Mesenteric fat pad (tissue), 1 donor: ENCODE results near the gene TSEN54. TPM values are rescaled to one million over a fixed set of nuclear protein-coding genes. Genes with fewer than 3 reads are reported as not detected.
"Not testable (repeated sequence)": the region's sequence is repeated elsewhere in the genome, so short reads cannot be mapped to it uniquely, and the experiment has no call there.

ENCODE experiments used
- DNase-seq: peaks from one replicate; pipeline ENCODE4 v3.0.0-alpha.2; 2020; ENCODE audit warnings: low spot score
- total RNA-seq: library from RNA; stranded (reverse); fragmentation: NEBNext Ultra II Directional; extraction: Animal tissue kit (Norgen Biotek cat#: 25700); gene quantifications from one replicate; pipeline ENCODE4 v1.2.1, GENCODE V29; 2021
- donor health status: DM: yes; HTN: yes; CAD: no.

The TSEN54 gene
- total RNA-seq, 1 donor from 2014 or later: 13.7 TPM

DNA sequence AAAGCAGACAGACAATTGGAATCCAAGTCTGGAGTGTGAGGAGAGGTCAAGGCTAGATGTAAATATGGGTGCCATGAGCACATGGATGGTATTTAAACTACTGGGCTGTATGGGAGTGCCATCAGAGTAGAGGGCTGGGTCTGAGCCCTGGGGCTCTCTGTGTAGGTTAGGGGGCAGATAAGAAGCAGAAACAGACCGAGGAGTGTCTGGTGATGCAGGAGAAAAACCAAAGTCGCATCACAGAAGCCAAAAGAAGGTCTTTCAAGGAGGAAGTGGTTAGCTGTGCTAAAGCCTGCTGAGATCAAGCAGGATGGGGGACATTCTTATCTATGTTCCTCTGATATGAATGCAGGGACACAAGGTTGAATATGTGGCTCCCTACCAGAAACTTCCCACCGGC is 1.9 kb downstream of the TSEN54 start:
- DNase-seq: no peak

DNA sequence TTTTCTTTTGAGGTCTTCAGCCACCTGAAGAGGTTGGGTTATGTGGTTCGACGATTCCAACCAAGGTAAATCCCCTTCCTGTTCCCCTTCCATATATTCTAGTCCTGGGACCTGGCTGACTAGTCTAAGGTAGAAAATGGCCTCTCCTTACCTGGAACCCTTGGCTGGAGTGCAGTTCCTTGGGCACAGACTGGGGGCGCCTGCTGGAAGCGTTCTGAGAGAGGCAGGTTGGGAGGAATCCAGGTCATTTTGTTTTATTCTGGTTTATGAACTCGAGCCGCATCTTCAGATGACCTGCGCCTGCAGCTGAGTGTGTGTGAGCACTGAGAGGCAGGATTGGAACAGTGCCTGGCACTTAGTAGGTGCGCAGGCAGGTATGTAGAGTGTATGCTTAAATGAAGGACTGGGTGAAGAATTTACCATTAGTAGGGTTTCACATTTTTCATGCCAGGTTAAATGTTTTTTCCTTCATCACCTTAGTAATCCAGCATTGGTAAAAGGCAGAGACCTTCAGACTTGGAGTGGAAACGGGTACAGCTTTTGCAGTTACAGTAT is 2.7 kb downstream of the TSEN54 start:
- no peak for DNase-seq

DNA sequence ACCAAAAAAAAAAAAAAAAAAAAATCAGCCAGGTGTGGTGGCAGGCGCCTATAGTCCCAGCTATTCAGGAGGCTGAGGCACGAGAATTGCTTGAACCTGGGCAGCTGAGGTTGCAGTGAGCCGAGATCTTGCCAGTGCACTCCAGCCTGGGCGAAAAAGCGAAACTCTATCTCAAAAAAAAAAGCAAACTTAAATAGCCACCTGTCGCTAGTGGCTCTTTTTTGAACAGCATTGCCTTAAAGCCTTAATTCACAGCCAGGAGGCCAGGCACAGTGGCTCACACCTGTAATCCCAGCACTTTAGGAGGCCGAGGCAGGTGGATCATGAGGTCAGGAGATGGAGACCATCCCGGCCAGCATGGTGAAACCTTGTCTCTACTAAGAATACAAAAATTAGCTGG is 4.1 kb downstream of the TSEN54 start:
- DNase-seq: not testable (repeated sequence)

DNA sequence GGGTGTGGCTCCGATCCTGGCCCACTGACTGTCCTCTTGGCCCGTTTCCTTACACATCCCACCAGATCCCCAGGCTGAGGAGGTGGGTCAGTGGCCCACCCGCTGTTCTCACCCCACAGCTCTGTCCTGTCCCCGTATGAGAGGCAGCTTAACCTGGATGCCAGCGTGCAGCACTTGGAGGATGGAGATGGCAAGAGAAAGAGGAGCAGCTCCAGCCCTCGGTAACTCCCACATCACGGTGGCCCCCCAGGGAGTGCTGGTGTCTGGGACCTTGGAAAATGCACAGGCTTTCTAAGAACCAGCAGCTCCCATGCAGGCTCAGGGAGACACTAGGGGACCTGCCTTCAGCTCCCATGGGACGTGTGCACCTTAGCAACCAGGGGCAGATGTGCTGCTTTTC is 5.0 kb downstream of the TSEN54 start:
- no peak for DNase-seq

DNA sequence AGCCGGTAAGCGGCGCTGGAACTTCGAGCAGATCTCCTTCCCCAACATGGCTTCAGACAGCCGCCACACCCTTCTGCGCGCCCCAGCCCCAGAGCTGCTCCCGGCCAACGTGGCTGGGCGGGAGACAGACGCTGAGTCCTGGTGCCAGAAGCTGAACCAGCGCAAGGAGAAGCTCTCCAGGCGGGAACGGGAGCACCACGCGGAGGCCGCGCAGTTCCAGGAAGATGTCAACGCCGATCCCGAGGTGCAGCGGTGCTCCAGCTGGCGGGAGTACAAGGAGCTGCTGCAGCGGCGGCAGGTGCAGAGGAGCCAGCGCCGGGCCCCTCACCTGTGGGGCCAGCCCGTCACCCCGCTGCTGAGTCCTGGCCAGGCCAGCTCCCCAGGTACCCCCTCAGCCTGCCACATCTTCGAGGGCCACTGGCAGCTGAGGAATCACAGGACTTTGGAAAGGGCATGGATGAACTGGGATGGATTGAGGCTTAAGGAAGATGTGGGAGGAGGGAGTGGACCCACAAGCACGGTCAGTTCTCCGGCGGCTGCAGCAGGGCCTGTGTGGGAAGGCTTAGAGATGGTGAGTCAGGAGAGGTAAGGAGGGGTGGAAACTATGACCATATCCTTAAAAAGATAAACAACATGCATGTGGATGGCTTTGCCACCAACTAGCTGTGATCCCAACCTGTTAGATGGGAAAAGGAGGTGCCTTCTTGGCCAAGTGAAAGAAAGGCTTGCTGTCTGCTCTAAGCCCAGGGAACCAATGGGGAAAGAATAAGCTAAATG is 5.8 kb downstream of the TSEN54 start:
- DNase-seq: no peak

DNA sequence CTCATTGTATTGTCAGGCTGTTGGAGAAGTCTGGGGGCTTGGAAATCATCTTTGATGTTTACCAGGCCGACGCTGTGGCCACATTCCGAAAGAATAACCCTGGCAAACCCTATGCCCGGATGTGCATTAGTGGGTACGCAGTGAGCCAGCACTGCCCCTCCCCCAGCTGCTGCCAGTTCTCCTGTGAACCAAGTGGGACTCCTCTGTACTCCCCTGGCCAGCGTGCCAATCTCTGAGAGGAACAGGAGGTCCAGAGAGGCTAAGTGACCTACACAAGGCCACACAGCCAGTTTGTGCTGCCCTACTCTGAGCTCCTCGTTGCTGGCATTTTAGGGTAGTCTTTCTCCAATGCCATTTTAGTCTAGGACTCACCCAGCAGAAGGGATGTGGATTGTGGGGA is 7.3 kb downstream of the TSEN54 start:
- no peak for DNase-seq

DNA sequence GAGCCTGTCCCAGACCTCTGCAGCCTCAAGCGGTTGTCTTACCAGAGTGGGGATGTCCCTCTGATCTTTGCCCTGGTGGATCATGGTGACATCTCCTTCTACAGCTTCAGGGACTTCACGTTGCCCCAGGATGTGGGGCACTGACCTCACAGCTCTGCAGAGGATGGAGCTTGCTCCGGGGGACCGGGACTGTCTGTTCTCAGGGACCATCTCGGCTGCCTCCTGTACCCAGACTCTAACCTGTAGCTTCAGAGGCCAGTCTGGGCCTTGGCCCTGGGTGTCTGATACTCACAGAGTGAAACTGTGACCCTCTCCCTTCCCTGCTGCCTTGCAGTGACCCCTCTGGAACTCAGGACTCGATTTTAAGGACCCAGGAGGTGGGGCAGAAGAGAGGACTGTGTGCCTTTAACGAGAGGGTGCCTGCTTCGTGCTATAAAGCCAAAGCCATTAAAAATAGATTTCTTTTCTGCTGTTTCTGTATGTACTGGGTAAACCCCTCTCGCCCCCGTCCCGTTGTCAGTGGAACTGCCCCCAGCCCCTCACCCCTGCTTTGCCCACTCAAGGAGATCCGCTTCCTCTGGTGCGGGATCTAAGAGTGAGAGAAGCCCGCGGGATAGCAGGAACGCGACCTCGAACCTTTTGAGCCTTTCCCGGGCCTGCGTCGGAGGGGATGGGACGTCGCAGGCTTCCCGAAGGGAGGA is 8.1 kb downstream of the TSEN54 start:
- no peak for DNase-seq

DNA sequence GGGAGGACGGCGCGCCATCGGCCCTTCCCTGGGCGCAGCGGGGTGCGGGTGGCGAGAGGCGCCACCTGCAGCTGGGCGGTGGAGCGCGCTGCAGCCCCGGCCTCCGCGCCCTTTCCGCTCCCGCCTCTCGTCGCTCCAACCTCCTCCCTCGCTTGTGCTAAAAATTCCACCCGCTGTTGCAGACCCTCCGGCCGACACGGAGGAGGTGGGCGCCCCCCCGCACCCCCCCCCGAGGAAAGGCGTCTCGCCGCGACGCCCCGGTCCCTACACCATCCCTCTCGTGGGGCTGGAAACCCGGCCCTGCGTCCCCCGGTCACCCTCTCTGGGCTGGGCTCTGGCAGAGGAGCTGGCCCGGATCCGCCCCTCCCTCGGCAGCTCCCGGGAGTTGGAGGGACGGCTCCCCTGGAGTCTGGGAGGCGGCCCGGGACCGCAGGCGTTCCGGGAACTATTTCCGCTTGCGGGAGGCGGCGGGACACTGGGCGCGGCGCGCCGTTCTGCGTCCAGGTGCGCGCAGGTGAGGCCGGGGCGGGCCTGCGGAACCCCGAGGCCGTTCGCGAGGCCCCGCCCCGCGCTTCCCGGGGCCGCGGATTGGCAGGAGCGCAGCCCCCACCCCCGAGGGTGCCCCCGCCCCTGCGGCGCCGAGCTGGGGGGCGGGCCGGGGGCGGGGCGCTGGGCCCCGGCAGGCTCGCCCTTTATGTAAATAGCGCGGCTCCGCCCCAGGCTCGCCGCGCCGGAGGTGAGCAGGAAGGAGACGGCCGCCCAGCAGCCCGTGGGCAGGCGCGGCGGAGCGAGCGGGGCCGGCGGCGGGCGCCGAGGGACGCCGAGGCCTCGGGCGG is 8.9 kb downstream of the TSEN54 start, which contains the start of gene LLGL2:
TSS of gene LLGL2 (plus strand) at position 728 of the 836 bp plus-strand sequence. CDS start 17,730 bp downstream, outside the sequence.
- no peak for DNase-seq

DNA sequence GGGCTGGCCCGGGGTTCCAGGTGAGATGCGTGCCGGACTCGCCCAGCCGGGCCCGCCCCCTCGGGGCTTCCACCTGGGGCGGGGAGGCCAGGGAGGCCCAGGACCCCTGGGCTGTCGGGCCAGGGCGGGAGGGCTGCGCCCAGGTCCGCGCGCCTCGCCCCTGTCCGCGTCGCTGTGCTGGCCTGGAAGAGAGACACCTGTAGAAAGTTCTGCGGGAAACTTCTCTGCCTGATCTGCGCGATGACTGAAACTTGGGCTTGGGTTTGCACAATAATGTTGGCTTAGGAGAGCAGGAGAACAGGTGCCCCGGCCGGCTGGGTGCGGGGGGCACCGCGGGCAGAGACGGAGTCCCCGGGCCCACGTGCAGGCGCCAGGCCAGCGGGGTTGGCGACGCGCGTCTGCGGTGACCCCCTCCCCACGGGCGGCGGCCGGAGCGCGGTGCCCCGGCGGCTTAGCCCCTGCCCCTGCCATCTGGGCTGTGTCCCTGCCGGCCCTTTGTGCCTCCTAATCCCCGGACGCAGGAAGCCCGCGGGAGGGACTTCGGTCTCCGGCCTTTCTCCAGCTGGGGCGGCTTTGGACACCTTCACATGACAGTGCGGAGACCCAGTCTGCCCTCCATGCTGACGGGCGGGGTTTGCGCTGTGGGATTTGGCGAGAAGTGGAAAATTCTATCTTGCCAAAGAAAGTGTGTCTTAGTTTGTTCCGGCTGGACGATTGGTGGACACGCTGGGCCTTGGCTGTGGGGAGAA is 9.7 kb downstream of the TSEN54 start:
- no peak for DNase-seq

DNA sequence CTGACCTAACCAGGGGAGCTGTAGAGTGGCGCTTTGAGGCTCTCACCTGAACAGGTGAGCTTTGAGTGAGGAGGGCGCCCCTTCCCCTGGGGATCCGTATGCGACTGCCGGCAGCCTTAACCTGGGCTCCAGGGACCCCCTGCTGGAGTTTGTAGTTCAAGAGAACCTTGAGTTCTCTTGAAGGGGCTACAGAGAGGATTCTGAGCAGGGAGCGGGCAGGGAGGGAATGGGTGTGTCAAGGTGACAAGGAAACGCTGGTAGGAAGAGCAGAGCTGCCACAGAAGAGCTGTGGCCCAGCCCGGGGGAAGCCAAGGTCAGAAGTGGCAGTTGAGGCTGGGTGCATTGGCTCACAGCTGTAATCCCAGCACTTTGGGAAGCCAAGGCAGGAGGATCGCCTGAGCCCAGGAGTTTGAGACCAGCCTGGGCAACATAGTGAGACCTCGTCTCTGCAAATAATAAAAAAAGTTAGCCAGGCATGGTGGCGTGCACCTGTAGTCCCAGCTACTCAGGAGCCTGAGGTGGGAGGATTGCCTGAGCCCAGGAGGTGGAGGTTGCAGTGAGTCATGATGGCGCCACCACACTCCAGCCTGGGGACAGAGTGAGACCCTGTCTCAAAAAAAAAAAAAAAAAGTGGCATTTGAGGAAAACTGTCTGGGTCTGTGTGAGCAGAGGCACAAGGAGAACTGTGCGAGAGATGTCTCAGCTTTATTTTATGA is 10.4 kb downstream of the TSEN54 start:
- DNase-seq: no peak

DNA sequence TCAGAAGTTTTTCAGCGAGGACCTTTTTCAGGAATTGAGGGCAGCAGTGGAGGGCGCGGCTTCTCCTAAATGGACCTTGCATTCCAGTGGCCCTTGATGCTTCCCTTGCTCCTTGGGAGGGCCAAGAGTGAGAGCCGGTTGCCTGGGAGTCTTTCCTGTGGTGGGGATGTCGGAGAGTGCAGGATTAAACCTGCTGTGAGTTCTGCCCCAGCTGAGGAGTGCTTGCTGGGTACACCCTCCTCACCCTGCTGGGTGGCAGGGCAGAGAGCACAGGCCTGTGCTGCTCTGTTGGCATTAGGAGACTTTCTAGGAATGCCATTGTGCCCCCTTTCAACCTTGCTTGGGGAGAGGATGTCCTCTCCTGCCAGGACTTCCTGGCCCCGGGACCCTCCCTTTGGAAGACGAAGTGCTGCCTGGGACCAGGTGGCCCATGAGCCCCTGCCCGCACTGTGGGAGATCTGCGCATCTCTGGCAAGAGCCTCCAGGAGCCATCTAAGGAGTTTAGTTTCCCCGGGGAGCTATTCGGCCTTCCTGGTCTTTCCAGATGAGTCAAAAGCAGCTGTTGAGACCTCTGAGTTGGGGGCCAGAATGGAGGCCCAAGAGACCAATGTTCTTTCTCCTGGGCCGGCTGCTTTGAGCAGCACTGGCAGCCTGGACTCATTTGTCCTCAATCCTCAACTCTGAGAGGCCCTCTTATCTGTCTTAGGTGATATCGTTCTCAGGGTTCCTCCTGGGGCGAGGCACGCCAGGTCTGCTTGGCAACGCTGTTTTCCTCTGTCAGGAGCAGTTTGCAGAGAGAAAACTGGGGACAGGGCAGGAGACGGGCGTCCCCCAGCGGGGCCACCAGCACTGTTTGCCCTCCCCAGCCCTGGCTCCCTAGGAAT is 14.8 kb downstream of the TSEN54 start:
- DNase-seq: no peak

DNA sequence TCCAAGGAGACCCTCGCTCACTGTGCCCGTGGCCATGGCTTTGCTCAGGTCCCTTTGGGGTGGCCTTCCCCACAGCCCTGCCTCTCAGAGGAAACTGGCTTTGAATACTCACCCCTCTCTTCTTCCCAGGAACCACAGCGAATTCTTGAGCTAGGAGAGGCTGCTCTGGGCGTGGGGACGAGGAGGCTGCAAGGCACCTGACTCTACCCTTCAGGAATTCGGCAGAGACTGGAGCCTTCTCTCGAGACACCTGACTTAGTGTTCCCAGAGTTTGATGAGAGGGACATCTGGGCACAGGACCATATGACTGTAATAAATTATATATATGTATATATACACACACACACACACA is 15.4 kb downstream of the TSEN54 start:
- DNase-seq: no peak

DNA sequence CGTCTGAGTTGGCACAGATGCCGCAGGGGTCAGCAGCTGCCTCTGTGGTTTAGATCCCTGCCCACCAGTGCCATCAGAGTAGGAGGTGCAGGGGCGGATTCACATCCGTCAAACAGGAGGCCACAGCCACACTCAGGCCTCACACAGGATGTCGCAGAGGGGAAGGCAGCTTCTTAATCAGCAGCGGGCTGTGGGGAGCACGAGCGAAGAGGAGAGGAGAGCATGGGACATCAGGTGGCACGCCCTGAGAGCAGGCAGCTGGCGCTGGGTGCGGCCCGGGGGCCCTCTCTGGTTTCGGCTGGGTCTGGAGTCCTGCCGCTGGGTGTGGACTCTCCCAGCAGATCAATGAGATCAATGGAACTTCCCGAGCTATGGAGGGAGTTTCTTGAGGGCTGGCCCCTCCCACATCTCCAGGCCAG is 18.8 kb downstream of the TSEN54 start:
- no peak for DNase-seq

DNA sequence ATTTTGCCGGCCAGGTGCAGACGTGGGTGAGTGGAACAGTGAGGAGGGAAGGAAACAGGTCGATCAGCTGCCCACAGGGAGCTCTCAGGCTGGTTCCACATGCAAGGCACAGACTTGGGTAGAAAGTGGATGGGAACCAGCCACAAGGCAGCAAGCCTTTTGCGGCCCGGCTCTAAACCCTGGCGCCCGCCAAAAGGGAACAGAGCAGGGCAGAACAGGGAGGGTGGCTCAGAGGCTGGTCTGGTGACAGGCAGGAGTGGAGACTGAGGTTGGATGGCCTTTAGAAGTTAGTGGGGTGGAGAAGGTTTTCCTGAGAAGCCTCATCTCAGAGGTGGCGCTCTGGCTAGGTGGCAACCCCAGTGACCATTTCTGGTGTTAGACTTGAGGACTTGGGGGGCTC is 19.5 kb downstream of the TSEN54 start:
- DNase-seq: no peak

DNA sequence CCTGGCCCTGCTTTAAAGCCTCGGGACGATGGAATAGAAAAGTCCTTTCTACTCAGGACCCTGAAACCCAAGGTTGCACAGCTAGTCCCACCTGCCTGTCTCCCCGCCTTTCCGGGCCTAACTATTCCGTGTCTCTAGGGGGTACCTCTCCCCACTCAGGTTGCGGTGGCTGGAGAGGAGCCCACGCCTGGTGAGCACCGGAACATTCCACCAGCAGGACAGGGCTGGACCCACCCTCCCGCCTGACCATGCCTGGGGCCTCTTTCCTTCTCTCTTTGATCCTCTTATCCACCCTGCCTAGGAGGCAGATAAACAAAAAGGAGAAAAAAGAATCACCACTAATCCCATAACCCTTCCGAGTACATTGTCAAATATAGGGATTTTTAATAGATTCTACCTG is 20.0 kb downstream of the TSEN54 start:
- no peak for DNase-seq

DNA sequence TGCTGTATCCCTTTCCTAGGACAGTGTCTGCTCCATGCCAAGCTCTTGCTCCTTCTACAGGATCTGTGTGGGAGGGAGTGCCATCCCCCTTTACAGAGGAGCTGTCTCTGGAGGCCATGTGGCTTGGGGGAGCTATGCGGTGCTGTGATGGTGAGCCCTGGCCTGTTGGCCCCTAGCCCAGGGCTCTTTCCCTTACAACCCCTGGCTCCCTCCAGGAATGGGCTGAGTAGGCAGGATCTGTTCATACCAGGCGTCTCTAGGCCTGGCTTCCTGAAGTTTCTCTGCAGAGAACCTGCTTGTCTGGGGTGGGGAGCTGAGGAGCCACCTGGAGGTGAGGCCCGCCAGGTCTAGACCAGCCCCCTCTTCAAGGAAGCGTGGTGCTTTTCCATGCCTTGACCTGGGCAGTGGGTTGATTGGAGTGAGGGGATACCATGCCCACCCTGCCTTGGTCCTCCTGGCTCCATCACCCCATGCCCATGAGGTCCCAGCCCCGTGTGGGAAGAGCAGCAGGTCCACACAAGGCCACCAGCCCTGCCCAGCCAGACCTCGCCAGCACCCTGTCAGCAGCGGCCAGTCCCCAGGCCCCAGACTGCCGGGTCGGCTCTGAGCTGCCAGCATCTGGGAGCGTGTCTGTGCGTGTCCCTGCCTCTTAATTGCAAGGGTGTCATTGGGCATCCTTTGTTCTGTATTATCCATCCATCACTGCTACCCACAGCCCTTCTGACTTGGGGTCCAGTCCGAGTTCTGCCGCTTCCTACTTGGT is 23.8 kb downstream of the TSEN54 start:
- DNase-seq: no peak

DNA sequence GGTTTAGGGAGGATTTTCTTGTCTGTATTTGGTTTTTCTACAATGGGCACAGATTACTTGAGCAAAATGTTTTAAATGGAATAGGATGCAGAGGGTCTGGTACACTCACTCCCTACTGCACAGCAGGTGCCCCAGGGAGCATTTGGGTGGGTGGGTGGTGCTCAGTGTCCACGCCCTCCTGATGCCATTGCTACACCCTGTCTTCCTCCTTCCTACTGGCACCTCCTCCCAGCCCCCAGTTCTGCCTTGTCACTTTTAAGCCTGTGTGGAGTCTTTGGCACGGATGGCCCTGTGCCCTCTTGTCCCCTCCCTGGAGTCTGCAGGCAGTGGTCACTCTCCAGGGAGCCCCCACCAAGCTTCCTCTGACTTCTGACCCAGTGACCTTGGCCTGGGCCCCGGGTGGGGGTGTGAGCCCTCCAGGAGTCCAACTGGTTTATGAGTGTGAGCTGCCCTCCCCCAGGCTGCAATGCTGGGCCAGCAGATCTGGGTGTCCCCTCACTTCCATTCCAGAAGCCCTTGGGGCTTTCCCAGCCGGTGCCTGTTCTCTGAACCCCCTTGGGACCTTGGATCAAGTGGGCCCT is 24.7 kb downstream of the TSEN54 start:
- no peak for DNase-seq

DNA sequence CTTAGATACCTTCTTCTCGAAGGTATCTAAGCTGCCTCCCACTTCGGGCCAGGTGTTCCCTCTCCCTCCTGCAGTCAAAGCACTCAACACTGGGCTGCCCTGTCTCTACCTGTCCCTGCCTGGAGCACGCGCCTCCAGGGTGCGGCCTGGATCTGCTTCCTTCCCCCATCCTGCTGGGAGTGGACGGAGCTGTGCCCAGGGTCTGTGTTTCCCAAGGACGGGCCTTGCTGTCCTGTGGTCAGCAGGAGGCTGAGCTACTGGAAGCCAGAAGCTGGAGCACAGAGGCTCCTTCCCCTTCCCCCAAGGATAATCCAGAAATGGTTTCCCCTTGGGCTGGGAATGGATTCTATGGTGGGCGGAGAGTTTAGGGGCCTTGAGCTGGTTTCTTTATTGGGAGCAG is 25.9 kb downstream of the TSEN54 start:
- no peak for DNase-seq
